C4-2B (cell line): ENCODE results near the gene TNFSF10.

Experiments used
- ZFX ChIP-seq: fragments of 450-650 bp; IDR thresholded peaks from 2 replicates; pipeline ENCODE4 v1.6.1; 2017
- TF ChIP-seq, protein P1 (sequence below): fragments of 450-650 bp; conservative IDR thresholded peaks from 2 replicates; pipeline ENCODE4 v1.5.1; 2017; ENCODE audit warnings: mild to moderate bottlenecking

DNA sequence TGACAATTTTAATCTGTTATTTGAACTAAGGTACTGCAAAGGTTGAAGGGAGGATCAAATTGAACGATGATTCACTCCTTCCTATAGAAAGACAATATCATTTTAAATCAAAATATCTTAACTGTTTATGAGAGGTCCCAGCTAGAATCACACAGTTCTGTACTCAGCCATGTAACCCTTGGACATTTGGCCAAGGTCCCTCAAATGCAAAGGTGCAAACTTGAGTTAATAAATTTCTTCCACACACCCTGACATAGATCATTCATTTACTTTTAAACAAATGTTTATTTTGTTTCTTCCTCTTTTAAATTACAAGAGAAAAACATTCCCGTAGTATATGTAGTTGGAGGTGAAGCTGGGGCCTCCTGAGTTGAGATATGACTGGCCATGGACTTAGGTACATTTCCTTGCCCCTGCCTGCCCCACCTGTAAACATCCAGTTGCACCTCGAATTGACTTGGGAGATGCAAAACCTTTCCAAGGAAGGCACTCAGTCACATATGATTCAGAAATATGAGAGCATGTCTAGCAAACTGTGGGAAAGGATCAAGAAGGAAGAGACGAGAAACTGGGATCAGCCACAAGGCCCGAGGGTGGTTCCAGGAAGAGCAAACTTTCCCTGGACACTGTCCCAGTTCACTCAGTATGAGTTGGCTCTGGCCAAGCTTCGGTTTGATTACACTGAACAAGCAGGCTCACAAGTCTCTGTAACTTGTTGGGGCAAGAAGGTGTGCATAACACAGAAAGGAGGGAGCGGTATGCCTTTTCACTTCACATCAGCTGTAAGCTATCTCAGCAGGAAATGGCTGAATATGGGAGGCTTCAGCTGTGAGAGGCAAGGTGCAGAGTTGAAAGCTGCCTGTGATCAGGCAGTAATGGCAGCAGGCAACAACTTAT lies 6.7 kb downstream of the TNFSF10 start:
- TF ChIP-seq, protein P1, sequence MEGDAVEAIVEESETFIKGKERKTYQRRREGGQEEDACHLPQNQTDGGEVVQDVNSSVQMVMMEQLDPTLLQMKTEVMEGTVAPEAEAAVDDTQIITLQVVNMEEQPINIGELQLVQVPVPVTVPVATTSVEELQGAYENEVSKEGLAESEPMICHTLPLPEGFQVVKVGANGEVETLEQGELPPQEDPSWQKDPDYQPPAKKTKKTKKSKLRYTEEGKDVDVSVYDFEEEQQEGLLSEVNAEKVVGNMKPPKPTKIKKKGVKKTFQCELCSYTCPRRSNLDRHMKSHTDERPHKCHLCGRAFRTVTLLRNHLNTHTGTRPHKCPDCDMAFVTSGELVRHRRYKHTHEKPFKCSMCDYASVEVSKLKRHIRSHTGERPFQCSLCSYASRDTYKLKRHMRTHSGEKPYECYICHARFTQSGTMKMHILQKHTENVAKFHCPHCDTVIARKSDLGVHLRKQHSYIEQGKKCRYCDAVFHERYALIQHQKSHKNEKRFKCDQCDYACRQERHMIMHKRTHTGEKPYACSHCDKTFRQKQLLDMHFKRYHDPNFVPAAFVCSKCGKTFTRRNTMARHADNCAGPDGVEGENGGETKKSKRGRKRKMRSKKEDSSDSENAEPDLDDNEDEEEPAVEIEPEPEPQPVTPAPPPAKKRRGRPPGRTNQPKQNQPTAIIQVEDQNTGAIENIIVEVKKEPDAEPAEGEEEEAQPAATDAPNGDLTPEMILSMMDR: no peak
- no peak for TF ChIP-seq ZFX
